Kasumi-1 (cell line): ENCODE results near the gene RYR2.
A peak's percentile ranks its signal among the peaks of the same experiment; 100 is the strongest.

ENCODE experiments used
- DNase-seq, 2 experiments: peaks; one replicate each; lab custom pipeline; 2025; lab: John Stamatoyannopoulos, UW

Gene RYR2

GRCh38 chr1:237671935-237672334, 630.0 kb downstream of the RYR2 start:
- no peak for DNase-seq

DNA sequence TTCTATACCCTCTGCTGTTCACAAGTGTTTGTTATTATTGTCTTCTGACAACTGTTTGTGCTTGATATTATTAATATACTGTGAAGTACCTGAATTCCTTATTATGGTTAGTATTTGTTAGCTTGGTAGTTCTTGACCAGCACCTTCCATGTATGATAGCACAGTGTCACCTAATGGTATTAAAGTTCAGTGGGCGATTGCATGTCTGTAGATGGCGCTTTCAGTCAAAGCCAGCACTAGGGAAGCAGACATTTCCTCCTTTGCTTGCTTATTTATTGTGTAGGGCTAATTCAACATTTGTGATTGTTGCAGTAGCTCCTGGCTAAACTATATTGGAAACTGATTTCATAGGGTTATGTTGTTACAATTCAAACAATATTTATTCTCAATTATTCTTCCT, 630.8 kb downstream of the RYR2 start:
- peak in 1 of 2 experiments; percentile 31 for DNase-seq

GRCh38 chr1:237673631-237674030, 631.6 kb downstream of the RYR2 start:
- no peak for DNase-seq

DNA sequence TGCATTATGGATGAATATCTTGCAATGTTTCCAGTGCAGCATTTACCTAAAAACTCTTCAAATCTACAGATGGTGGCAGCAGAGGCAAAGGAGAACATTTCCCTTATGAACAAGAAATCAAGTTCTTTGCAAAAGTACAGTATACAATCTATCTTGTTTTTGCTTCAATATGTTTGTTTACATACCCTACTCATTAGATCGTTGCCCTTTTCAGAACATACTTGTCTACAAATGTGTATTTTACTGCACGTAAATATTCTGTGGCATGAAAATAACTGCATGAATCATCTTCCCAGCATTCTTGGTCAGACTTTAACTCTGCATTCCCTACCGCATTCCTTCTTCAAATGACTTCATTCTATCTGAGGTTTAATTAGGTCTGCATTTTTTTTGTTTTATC, 636.0 kb downstream of the RYR2 start:
- peak in 1 of 2 experiments; percentile 24 for DNase-seq

DNA sequence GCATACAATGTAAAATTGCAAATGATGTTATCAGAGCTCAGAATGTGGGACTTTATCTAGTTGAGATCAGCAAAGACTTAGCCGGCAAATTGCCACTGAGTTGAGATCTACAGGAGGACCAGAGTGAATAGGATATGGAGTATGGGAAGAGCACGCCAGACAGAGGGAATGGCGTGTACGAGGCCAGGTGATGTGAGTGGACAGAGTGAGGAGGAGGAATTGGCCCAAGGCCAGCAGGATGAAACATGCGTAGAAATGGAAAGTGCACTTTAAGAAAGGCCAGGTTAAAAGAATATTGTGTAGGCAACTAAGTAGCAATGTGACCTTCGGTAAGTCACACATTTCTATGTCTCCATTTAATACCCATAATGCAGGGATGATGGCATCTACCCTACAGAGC, 637.7 kb downstream of the RYR2 start:
- no peak for DNase-seq

DNA sequence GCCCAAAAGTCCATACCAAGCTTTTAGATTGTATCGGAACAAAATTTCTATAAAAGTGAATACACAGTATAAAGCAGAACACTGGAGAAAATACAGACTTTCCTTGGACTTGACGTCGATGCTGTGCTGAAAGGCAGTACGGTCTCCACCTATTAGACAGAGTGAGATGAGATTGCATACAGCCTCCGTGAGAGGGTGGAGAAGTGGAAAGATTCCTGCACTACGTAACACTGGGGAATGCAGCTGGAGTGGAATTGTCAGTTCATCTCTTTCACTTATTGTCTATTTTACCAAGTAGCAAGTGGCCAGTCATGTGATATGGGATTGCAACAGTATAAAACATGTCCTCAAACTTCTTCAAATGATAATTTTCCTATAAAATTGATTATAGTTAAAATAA, 639.2 kb downstream of the RYR2 start:
- DNase-seq, result no peak

GRCh38 chr1:237684236-237684635, 642.3 kb downstream of the RYR2 start:
- no peak for DNase-seq

DNA sequence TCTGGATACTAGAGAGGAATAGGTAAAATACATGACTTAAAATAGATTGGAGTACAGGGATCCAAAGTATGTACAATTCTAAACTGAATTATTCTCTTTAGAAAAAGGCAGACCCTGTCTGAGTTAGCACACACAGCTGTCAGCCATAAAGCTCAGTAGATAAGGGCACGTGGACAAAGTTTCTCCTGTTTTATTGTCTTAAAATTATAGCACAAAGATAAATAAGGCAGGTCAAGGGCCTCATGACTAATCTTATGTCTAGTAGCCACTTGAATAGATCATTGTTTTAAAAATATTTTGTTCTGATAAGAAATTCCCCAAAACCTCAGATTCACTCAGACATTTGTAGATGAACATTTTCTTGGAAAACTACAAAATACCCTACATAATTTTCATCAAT, 643.6 kb downstream of the RYR2 start:
- DNase-seq, result no peak

- DNase-seq, result no peak
Measured at GRCh38 chr1:237687804-237688203, 645.8 kb downstream of the RYR2 start.

- DNase-seq, result no peak
Measured at GRCh38 chr1:237690656-237691055, 648.7 kb downstream of the RYR2 start.

DNA sequence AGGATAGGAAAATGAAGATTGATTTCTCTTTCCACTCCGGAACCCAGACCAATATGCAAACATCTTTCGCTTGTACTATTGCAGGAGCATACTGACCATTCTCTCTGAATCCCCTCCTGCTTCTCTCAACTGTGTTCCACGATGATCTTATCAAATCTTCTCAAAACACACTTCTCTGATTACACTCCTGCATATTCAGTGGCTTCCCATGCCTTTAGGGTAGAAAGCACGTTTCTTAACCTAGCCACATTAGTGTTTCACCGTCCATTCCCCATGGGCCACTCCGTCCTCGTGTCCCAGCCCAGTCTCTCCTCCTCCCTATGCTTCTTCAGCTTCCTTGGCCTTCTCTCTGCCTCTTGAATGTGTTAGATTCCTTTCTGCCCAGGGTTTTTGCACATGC, 650.3 kb downstream of the RYR2 start:
- no peak for DNase-seq

DNA sequence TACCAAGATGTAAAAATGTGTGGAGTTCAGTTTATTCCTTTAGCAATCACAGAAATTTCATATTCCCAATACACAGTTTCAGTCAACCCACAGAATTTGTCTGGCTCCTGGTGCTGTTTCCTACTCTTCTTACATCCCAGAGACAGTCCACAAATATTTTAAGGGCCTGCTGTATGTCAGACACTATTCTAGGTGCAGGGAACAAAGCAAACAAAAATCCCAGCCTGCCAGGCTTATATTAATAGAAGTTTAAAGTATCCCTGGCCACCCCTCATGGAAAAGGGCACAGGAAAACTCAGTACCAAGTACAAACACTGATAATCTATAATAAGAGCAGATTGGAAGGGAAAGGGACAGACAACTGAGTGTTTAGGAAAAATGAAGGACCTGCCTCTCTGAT, 653.9 kb downstream of the RYR2 start:
- no peak for DNase-seq

- no peak for DNase-seq
Measured at GRCh38 chr1:237700181-237700580, 658.2 kb downstream of the RYR2 start.

- no peak for DNase-seq
Measured at GRCh38 chr1:237701534-237701933, 659.5 kb downstream of the RYR2 start.

- DNase-seq, result no peak
Measured at GRCh38 chr1:237702161-237702560, 660.2 kb downstream of the RYR2 start.

DNA sequence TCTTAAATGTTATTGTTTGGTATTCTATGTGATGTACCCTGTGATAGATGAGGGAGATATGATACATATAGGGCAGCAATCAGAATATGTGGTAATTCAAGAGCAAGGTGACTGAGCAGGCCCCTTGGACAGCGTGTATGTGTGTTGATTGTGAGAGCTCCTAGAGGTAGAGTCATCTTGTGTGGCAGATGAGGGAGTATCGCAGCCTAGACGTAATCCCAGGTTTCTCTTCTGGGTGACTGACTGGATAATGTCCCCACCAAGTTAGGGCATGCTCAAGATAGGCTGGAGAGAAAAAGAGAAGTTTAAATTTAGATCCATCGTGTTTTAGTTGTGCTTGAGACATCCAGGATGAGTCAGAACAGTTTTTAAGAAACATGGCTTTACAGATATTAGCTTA, 663.5 kb downstream of the RYR2 start:
- no peak for DNase-seq

DNA sequence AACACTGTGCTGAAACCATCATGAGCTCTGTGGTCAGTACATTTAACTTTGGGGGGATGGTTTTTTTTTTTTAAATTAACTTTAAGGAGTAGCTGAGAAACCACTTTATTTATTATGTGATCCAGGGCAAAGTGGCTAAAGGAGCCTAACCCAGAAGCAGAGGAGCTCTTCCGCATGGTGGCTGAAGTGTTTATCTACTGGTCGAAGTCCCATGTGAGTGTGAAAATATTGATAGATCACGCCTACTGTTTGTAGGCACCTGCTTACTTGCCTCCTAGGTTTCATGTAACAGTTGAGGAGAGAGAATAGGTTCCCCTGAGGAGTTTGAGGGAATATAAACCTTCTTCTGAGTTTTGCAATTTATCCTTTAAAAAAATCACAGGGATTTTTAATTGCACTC, 667.4 kb downstream of the RYR2 start:
- DNase-seq, result no peak

DNA sequence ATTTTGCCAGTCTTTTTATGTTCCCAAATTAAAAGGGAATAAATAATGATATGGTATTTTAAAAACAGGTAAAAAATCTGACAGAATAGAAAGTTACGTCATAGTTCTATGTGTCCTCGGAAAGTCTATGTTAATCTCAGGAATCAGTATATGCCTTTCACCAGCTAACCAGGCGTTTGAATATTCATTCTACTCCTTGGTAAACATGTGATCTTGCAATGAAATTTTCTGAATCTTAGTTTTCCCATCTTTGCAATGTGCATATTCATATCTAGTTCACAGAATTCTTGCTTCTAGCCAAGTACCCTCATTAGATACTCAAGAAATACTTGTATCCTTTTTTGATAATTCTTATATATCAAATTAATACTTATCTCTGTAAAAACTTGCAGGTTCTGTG, 669.3 kb downstream of the RYR2 start:
- DNase-seq, result no peak

- DNase-seq, result no peak
Measured at GRCh38 chr1:237712082-237712481, 670.1 kb downstream of the RYR2 start.

DNA sequence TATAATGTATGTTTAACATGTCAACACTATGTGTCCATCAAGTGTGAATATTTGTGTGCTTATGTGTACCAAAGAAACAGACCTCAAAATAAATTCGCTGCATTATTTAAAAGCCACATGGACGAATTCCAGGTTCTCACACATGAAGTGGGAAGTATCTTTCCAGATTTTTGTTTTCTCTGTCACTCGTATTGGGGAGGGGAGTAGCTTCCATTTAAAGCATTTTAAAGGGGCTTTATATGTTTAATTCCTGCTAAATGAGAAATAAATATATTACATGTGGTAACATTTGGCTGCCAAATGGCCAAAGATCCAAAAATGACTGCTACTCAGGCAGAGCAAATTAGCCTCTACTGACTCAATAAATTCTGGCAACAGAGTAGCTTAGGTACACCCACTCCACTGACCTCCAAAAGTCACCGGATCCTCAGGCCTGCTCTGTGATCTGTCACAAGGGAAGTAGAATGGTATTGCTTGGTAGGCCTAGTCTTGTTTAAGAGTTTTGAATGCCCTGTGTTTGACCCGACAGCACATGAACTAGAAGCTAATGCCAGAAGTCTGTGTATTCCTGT, 670.7 kb downstream of the RYR2 start:
- no peak for DNase-seq

DNA sequence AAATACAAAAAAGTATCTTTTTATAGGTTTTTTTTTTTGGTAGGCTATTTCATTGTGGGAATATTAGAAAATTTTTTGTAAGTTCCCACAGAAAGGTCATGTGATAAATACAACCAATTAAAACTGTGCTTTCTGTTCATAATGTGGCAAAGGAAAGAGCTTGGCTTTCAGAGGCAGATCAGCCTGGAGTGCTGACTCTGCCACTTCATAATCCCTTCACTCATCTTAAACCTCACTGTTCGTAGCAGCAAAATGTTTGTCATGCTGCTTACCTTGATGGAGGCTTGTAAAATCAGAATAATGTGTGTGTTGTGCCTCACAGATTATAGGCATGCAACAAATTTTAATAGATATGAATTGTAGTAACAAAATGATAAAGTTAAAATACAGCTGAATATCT, 671.9 kb downstream of the RYR2 start:
- DNase-seq, result no peak

DNA sequence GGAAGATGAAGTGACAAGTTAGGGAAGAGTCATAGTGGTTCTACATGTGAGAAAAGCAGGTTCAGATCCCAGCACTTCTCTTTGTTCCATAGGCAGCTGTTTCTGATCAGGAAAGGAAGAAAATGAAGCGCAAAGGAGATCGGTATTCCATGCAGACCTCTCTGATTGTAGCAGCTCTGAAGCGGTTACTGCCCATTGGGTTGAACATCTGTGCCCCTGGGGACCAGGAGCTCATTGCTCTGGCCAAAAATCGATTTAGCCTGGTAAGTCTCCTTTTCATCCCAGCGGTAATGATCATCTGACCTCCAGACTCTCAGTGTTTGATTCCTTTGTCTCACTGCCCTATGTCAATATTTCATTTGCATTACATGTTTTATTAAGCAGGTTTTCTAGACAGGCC, 675.1 kb downstream of the RYR2 start:
- DNase-seq, result no peak

DNA sequence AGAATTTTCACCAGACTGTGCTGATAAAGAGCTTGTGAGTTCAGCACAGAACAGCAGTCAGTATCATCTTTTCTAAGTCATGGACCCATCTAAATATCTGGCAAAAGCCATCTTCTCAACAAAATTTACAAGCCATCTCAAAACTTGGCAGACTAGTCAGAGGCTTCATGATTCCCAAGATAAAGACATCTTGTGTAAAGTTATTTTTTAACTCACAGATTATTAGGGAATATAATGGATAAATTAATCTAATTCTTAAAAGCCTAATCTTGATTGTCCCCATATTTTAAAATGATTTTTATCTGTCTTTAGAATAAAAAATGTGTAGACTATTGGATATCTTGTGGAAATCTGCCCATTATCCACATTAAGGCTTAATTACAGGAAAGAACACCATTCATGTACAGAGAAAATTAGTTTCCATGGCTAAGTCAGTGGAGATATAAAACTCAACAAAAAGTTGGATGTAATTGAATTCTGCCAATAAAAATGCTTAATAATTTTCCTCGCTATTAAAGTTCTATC, 688.9 kb downstream of the RYR2 start:
- DNase-seq, result no peak

- DNase-seq, result no peak
Measured at GRCh38 chr1:237732657-237733056, 690.7 kb downstream of the RYR2 start.
